Stimulated activated naive CD8-positive, alpha-beta T cell treated with anti-CD3 and anti-CD28 coated beads, Interleukin-15, amount 100 ng/mL, for 72 hours (primary cell): Measurements from ENCODE around the gene ECEL1.
"Not testable (repeated sequence)": the region's sequence is repeated elsewhere in the genome, so short reads cannot be mapped to it uniquely, and the experiment has no call there.

Experiments
- ATAC-seq: fragments of 150-1000 bp; cut with Tn5 transposase; 2 replicates; pipeline ENCODE4 v1.10.0; 2021; ENCODE audit warnings: mild to moderate bottlenecking, moderate library complexity
- DNase-seq, 2 donors: peaks; one replicate each; pipeline ENCODE4 v3.0.0; 2021 to 2022
- H3K27ac Mint-ChIP-seq, 2 donors: one replicate each; pipeline ENCODE4 v1.8.0; 2022; ENCODE audit warnings: mild to moderate bottlenecking in 2 of 2, mixed read lengths in 2 of 2, moderate library complexity in 2 of 2
- H3K27me3 Mint-ChIP-seq: one replicate; pipeline ENCODE4 v1.8.0; 2022; ENCODE audit warnings: mixed read lengths
- H3K4me1 Mint-ChIP-seq: one replicate; pipeline ENCODE4 v1.8.0; 2022; ENCODE audit warnings: mild to moderate bottlenecking, mixed read lengths
- H3K4me3 Mint-ChIP-seq, 2 donors: one replicate each; pipeline ENCODE4 v1.8.0; 2022; ENCODE audit warnings: mild to moderate bottlenecking in 2 of 2, mixed read lengths in 2 of 2, moderate library complexity in 1 of 2
- H3K9me3 Mint-ChIP-seq, 2 donors: one replicate each; pipeline ENCODE4 v1.8.0; 2022; ENCODE audit warnings: mixed read lengths in 2 of 2

Gene ECEL1

GRCh38 chr2:232466221-232466620 lies 21.4 kb downstream of the ECEL1 start:
- ATAC-seq (no peak), DNase-seq (no peak)
- no peak overlapping the region for H3K27ac Mint-ChIP-seq
- no peak overlapping the region for H3K4me3 Mint-ChIP-seq
- H3K27me3 Mint-ChIP-seq, result peaks cover 31% of the 10 kb centered on the region
- no peaks in the 10 kb centered on the region for H3K4me1 Mint-ChIP-seq
- peaks cover under 1 to 3% of the 10 kb centered on the region in 2 donors for H3K9me3 Mint-ChIP-seq

- no peaks in the 10 kb centered on the region for H3K4me1 Mint-ChIP-seq
- DNase-seq, result no peak
- no peak for ATAC-seq
- H3K9me3 Mint-ChIP-seq, result no peaks in the 10 kb centered on the region
- H3K27ac Mint-ChIP-seq, result no peak overlapping the region
- peaks cover 31% of the 10 kb centered on the region for H3K27me3 Mint-ChIP-seq
- H3K4me3 Mint-ChIP-seq, result no peak overlapping the region
Measured at GRCh38 chr2:232465061-232465460, 22.6 kb downstream of the ECEL1 start.

GRCh38 chr2:232464544-232464885 lies 23.1 kb downstream of the ECEL1 start:
- Mint-ChIP-seq H3K4me3 (no peak overlapping the region), H3K27ac (no peak overlapping the region), H3K27me3 (peaks cover 33% of the 10 kb centered on the region), H3K4me1 (no peaks in the 10 kb centered on the region), H3K9me3 (no peaks in the 10 kb centered on the region)
- no peak for ATAC-seq
- no peak for DNase-seq

GRCh38 chr2:232463701-232464543 lies 23.7 kb downstream of the ECEL1 start:
- no peak for ATAC-seq

GRCh38 chr2:232460171-232460570 lies 27.5 kb downstream of the ECEL1 start:
- H3K27me3 Mint-ChIP-seq, result peaks cover 48% of the 10 kb centered on the region
- ATAC-seq (no peak), DNase-seq (no peak)
- no peaks in the 10 kb centered on the region for H3K4me1 Mint-ChIP-seq
- no peak overlapping the region for H3K27ac Mint-ChIP-seq
- H3K9me3 Mint-ChIP-seq, result no peaks in the 10 kb centered on the region
- H3K4me3 Mint-ChIP-seq, result no peak overlapping the region

More at GRCh38 chr2:232463701-232464543, 23.7 kb downstream of the ECEL1 start:
- no peak overlapping the region for H3K4me3 Mint-ChIP-seq
- peaks cover 33% of the 10 kb centered on the region for H3K27me3 Mint-ChIP-seq
- no peaks in the 10 kb centered on the region for H3K4me1 Mint-ChIP-seq
- no peaks in the 10 kb centered on the region for H3K9me3 Mint-ChIP-seq
- DNase-seq, result no peak
- peak overlapping the region in 1 of 2 donors; percentile 19 for H3K27ac Mint-ChIP-seq

GRCh38 chr2:232459419-232460035 lies 28.1 kb downstream of the ECEL1 start:
- Mint-ChIP-seq H3K9me3 (no peaks in the 10 kb centered on the region), H3K4me1 (no peaks in the 10 kb centered on the region), H3K27ac (no peak overlapping the region), H3K27me3 (peaks cover 48% of the 10 kb centered on the region), H3K4me3 (no peak overlapping the region)
- DNase-seq, result no peak
- ATAC-seq, result no peak

- H3K4me1 Mint-ChIP-seq, result no peaks in the 10 kb centered on the region
- no peak for ATAC-seq
- no peak for DNase-seq
- H3K4me3 Mint-ChIP-seq, result no peak overlapping the region
- peaks cover 48% of the 10 kb centered on the region for H3K27me3 Mint-ChIP-seq
- peak overlapping the region in 1 of 2 donors; percentile 63 for H3K27ac Mint-ChIP-seq
- H3K9me3 Mint-ChIP-seq, result no peaks in the 10 kb centered on the region
Measured at GRCh38 chr2:232458661-232459418, 28.8 kb downstream of the ECEL1 start.

- H3K27ac Mint-ChIP-seq, result peak overlapping the region in 1 of 2 donors; percentile 63
- ATAC-seq (no peak), DNase-seq (no peak)
- peaks cover 55% of the 10 kb centered on the region for H3K27me3 Mint-ChIP-seq
- no peak overlapping the region for H3K4me3 Mint-ChIP-seq
- no peaks in the 10 kb centered on the region for H3K9me3 Mint-ChIP-seq
- H3K4me1 Mint-ChIP-seq, result no peaks in the 10 kb centered on the region
Measured at GRCh38 chr2:232458051-232458660, 29.5 kb downstream of the ECEL1 start.

GRCh38 chr2:232457121-232458011 lies 30.3 kb downstream of the ECEL1 start:
- peaks cover 60% of the 10 kb centered on the region for H3K27me3 Mint-ChIP-seq
- no peaks in the 10 kb centered on the region for H3K4me1 Mint-ChIP-seq
- ATAC-seq (no peak), DNase-seq (no peak)
- H3K9me3 Mint-ChIP-seq, result no peaks in the 10 kb centered on the region
- no peak overlapping the region for H3K4me3 Mint-ChIP-seq
- no peak overlapping the region for H3K27ac Mint-ChIP-seq

GRCh38 chr2:232456296-232457120 lies 31.1 kb downstream of the ECEL1 start:
- peak overlapping the region in 1 of 2 donors; percentile 88 for H3K27ac Mint-ChIP-seq
- no peak for ATAC-seq
- no peak overlapping the region for H3K4me3 Mint-ChIP-seq
- peaks cover 60% of the 10 kb centered on the region for H3K27me3 Mint-ChIP-seq
- no peaks in the 10 kb centered on the region for H3K9me3 Mint-ChIP-seq
- H3K4me1 Mint-ChIP-seq, result no peaks in the 10 kb centered on the region
- no peak for DNase-seq

GRCh38 chr2:232455426-232456255 lies 32.0 kb downstream of the ECEL1 start, which contains the start of gene ALPI:
Gene ALPI, plus strand, starts transcription at chr2:232456153. Its CDS starts 47 bp downstream, at chr2:232456200.
- DNase-seq, result no peak
- H3K4me1 Mint-ChIP-seq, result no peaks in the 10 kb centered on the region
- ATAC-seq, result no peak
- H3K27me3 Mint-ChIP-seq, result peaks cover 60% of the 10 kb centered on the region
- H3K27ac Mint-ChIP-seq, result peak within 1 kb of the TSS; percentile 60 to 88
- H3K9me3 Mint-ChIP-seq, result no peaks in the 10 kb centered on the region
- no peak within 1 kb of the TSS for H3K4me3 Mint-ChIP-seq

GRCh38 chr2:232454630-232455029 lies 33.0 kb downstream of the ECEL1 start:
- Mint-ChIP-seq H3K27ac (no peak overlapping the region), H3K27me3 (peaks cover 52% of the 10 kb centered on the region), H3K4me3 (no peak overlapping the region), H3K9me3 (no peaks in the 10 kb centered on the region), H3K4me1 (peaks cover 6% of the 10 kb centered on the region)
- no peak for DNase-seq
- no peak for ATAC-seq

GRCh38 chr2:232451645-232452044 lies 36.0 kb downstream of the ECEL1 start:
- not testable (repeated sequence) for H3K4me3 Mint-ChIP-seq, DNase-seq, H3K9me3 Mint-ChIP-seq, ATAC-seq, H3K27ac Mint-ChIP-seq
- Mint-ChIP-seq H3K27me3 (peaks cover 25% of the 10 kb centered on the region), H3K4me1 (peaks cover 26% of the 10 kb centered on the region)
